D341Med (cell line): Measurements from ENCODE around the gene ADAP1.

ENCODE experiments used
- DNase-seq: peaks from one replicate; pipeline ENCODE4 v3.0.0; 2012; ENCODE audit warnings: low spot score

ADAP1 gene

DNA sequence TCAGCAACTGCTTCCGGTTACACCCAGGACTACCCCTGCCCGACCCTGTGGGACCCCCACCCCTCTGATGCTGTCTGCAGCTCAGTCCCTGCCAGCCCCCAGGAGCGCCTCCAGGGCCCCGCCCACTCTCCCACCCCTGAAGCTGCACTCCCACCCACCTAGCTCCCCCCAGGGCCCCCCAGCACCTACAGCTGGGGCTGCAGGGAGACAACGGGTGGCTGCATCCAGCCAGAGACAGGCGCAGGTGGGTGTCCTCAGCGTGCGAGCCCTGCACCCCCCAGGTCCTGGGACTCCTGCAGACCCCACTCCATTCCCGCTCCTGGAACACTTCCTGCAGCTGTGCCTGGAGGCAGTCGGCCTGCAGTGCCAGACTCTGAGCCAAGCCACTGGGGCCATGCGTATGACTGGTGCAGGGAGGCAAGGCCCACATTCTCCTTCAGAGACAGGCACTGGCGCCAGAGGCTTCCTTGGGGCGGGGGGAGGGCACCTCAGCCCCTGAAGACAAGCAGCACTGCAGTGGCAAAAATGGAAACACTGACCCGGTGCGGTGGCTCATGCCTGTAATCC lies 34.6 kb upstream of the ADAP1 start:
- DNase-seq = no peak

- DNase-seq = no peak
Measured at GRCh38 chr7:988426-988911, 34.0 kb upstream of the ADAP1 start.

GRCh38 chr7:987909-988308 lies 33.4 kb upstream of the ADAP1 start:
- no peak for DNase-seq

DNA sequence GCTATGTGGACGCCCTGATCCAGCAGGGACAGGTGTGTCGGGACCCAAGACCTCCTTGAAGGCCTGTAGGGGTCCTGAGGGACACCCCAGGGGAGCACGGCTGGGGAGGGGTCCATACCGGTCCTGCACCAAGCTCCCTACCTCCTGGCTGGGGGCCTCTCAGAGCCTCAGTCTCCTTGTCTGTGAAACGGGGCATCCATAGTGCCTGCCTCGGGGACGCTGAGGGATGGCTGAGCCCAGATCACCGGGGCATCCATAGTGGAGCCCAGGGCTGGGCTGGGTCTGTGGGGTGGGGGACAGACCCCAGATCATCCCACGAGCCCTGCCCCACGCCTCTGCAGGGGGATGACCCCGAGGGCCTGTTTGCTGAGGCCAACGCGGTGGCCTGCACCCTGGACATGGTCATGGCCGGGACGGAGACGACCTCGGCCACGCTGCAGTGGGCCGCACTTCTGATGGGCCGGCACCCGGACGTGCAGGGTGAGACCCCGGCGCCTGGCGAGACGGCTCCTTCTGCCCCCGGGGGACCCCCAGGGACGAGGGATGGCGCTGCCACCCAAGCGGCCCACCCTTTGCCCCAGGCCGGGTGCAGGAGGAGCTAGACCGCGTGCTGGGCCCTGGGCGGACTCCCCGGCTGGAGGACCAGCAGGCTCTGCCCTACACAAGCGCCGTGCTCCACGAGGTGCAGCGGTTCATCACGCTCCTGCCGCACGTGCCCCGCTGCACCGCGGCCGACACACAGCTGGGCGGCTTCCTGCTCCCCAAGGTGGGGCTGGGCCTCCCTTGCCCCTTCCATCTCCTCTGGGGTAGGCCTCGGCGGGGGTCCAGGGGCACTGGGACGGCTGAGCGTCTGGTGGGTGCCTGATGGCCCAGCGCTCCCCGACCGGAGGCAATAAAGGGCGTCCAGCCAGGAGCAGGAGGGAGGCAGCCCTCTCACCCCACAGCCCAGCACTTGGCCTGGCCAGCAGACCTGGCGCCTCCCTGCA lies 32.6 kb upstream of the ADAP1 start:
- no peak for DNase-seq

- no peak for DNase-seq
Measured at GRCh38 chr7:985915-986741, 31.6 kb upstream of the ADAP1 start.

- DNase-seq = no peak
Measured at GRCh38 chr7:985127-985416, 30.6 kb upstream of the ADAP1 start.

DNA sequence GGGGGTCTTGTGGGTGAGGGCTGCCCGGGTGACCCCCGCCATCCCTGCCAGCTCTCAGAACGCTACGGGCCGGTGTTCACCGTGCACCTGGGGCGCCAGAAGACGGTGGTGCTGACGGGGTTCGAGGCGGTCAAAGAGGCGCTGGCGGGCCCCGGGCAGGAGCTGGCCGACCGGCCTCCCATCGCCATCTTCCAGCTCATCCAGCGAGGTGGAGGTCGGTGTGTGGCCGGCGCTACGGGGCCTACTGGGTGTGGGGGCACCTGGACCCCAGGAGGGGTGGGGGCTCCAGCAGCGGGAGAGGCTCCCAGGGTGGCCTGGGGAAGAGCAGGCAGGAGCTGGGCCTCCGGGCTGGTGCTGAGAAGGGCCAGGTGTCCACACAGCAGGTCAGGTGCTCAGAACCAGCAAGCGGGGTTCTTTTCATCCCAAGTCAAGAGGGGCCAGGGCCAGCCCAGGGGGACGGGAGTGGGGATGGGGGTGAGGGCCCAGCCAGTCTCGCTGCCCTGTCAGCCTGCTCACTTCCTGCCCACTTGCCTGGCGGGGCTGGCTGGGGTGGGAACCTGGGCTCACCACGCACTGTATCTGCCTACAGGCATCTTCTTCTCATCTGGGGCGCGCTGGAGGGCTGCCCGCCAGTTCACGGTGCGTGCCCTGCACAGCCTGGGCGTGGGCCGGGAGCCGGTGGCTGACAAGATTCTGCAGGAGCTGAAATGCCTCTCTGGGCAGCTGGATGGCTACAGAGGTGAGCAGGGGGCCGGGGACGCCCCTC lies 30.1 kb upstream of the ADAP1 start:
- DNase-seq = no peak

GRCh38 chr7:983616-984071 lies 29.2 kb upstream of the ADAP1 start:
- DNase-seq = no peak

DNA sequence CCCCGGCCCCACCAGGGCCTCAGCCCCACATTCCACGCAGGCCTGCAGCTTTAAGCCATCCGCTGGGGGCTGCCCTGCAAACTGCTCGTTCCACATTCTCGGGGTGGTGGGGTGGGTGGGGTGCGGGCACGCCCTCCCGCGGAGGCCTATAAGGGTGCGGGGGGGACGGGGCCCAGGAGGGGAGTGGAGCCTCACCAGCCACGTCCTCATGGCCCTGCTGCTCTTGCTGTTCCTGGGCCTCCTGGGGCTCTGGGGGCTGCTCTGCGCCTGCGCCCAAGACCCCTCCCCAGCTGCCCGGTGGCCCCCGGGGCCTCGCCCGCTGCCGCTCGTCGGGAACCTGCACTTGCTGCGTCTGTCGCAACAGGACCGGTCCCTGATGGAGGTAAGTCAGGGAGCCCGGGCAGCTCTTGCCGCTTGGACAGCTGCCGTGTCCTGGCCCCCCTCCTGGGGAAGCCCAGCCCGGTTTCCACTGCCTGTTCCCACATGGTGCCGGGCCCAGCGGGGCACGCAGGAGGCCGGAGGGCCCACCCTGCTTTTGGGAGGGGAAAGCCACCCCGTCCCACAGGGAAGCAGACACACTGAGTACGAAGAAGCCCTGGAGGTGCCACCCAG lies 28.6 kb upstream of the ADAP1 start, which contains the start of gene CYP2W1:
CYP2W1 (plus strand) TSS at position 178 of the 612 bp plus-strand sequence; CDS start at position 209, 31 bp downstream.
- no peak for DNase-seq

- no peak for DNase-seq
Measured at GRCh38 chr7:982511-983003, 28.1 kb upstream of the ADAP1 start.

- DNase-seq = peak; percentile 86
Measured at GRCh38 chr7:981793-982510, 27.5 kb upstream of the ADAP1 start.

- no peak for DNase-seq
Measured at GRCh38 chr7:979886-980571, 25.5 kb upstream of the ADAP1 start.

GRCh38 chr7:979151-979550 lies 24.7 kb upstream of the ADAP1 start:
- no peak for DNase-seq

- DNase-seq = no peak
Measured at GRCh38 chr7:978416-979091, 24.1 kb upstream of the ADAP1 start.

DNA sequence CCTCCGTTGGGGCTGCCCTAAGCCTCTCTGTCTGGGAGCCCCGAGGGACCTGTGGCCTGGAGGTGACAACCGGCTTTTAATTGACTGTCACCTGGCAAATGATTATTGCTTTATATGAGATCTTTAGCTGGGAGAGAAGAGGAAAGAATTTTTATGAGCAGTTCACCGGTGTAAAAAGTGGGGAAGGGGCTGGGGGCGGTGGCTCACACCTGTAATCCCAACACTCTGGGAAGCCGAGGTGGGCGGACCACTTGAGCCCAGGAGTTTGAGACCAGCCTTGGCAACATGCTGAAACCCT lies 23.5 kb upstream of the ADAP1 start:
- DNase-seq = peak; percentile 69

- DNase-seq = no peak
Measured at GRCh38 chr7:977326-978048, 23.0 kb upstream of the ADAP1 start.

- no peak for DNase-seq
Measured at GRCh38 chr7:976901-977325, 22.4 kb upstream of the ADAP1 start.

DNA sequence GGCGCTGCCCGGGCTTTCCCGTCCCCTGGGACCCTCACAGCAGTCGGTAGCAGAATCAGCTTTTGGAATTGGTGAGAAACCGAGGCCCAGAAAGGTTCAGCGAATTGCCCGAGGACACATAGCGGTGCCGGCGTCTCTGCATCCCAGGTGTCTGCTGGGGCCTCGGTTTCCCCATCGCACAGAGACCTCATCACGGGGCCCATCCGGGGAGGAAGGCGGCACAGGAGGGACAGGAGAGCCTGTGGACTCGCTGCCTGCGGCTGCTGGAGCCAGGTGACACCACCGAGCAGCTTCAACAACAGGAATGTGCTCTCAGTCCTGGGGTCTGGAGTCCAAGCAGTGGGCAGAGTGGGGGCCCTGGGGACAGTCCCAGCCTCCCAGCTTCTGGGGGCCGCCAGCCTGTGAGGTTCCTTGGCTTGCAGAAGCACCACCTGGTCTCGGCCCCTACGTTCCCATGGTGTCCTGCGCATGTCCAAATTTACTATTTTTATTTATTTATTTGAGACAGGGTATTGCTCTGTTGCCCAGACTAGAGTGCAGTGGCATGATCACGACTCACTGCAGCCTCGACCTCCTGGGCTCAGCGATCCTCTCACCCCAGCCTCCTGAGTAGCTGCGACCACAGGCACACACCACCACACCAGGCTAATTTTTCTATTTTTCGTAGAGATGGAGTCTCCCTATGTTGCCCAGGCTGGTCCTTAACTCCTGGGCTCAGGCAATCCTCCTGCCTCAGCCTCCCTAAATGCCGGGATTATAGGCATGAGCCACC lies 21.4 kb upstream of the ADAP1 start:
- no peak for DNase-seq
